ENCODE measurements around the gene ASCL2. TPM values are rescaled to one million over a fixed set of nuclear protein-coding genes. Genes with fewer than 3 reads are reported as not detected.

Gene ASCL2
- total and polyA plus RNA-seq, 12 donors: 0.15 to 2.7 (median 0.25) TPM; not detected in 4

GRCh38 chr11:2273311-2273710 lies 2.9 kb upstream of the ASCL2 start:
- no peak for TF ChIP-seq CTCF (IDR thresholded peaks at IDR 0.05)
- ATAC-seq (no peak), DNase-seq (no peak)
- no peak overlapping the region for H3K27ac ChIP-seq
- H3K4me1 ChIP-seq: peaks cover 3 to 24% (median 19%) of the 10 kb centered on the region in 9 donors
- WGBS, 2 donors: 82 to 90% methylated on average over 15 of the region's 15 CpGs
- intact Hi-C loops (cut with DNase I): no loop called here
- no peak overlapping the region for H3K4me3 ChIP-seq
- no peaks in the 10 kb centered on the region for H3K9me3 ChIP-seq
- H3K27me3 ChIP-seq: peaks cover 27 to 70% (median 59%) of the 10 kb centered on the region in 7 donors
- no peaks in the 10 kb centered on the region for H3K36me3 ChIP-seq

GRCh38 chr11:2272946-2273280 lies 2.5 kb upstream of the ASCL2 start:
- Histone ChIP-seq H3K27ac (no peak overlapping the region), H3K9me3 (no peaks in the 10 kb centered on the region), H3K36me3 (no peaks in the 10 kb centered on the region), H3K4me1 (peaks cover 3 to 24% (median 19%) of the 10 kb centered on the region in 9 donors), H3K4me3 (no peak overlapping the region), H3K27me3 (peaks cover 27 to 74% (median 63%) of the 10 kb centered on the region in 7 donors)
- no peak for ATAC-seq
- intact Hi-C loops (cut with DNase I): no loop called here
- no peak for DNase-seq
- 74 to 81% methylated on average over 7 of the region's 7 CpGs for WGBS, 2 donors
- no peak for TF ChIP-seq CTCF (IDR thresholded peaks at IDR 0.05)

DNA sequence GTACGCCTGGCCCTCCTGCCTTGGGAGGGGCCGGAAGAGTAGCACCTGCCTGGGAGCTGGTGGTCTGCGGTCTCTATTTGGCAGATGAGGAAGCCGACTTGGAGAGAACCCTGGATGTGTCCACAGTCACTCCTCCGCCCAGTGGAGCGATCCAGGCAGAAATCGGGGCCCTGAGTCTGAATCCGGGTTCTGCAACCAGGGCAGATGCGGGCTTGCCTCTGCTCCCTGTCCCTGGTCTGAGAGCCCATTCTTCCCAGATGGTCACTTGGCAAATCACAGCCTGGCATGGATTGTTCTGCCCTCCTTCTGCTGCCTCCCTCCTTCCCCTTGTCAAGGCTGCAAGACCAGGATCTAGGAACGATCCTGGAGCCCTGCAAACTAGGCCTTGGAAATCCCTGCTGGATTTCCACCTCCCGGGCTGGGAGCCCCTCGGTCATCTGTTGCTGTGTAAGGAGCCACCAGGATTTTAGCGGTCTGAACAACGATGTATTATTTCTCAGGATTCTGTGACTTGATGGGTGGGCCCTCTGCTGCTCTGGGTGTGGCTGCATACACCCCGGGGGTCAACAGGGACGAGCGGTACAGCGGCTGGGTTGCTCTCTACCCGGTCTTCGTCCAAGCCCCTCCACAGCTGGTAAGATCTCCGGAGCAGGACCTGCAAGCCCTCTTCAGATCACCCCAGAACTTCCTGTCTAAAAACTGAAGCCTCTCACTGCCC lies 2.0 kb upstream of the ASCL2 start:
- no peak overlapping the region for H3K27ac ChIP-seq
- H3K36me3 ChIP-seq: no peaks in the 10 kb centered on the region
- peaks cover 3 to 24% (median 19%) of the 10 kb centered on the region in 9 donors for H3K4me1 ChIP-seq
- 80 to 84% methylated on average over 21 of the region's 21 CpGs for WGBS, 2 donors
- no peaks in the 10 kb centered on the region for H3K9me3 ChIP-seq
- ATAC-seq (no peak), DNase-seq (peak in 1 of 2 donors; percentile 2)
- intact Hi-C loops (cut with DNase I): no loop called here
- no peak for TF ChIP-seq CTCF (IDR thresholded peaks at IDR 0.05)
- H3K27me3 ChIP-seq: peaks cover 27 to 79% (median 68%) of the 10 kb centered on the region in 7 donors
- no peak overlapping the region for H3K4me3 ChIP-seq

GRCh38 chr11:2271327-2272227 lies 1.2 kb upstream of the ASCL2 start:
- 20 to 23% methylated on average over 42 to 45 of the region's 45 CpGs for WGBS, 2 donors
- intact Hi-C loops (cut with DNase I): no loop called here
- Histone ChIP-seq H3K9me3 (no peaks in the 10 kb centered on the region), H3K27me3 (peaks cover 27 to 82% (median 72%) of the 10 kb centered on the region in 7 donors), H3K4me3 (peak overlapping the region in 2 of 10 donors; percentile 37 to 56), H3K4me1 (peaks cover 3 to 24% (median 19%) of the 10 kb centered on the region in 9 donors), H3K27ac (no peak overlapping the region), H3K36me3 (no peaks in the 10 kb centered on the region)
- TF ChIP-seq CTCF (IDR thresholded peaks at IDR 0.05): no peak
- peak in 1 of 2 donors; percentile 2 for DNase-seq
- ATAC-seq: no peak
